HG02938 (cell line): ENCODE measurements around the gene GLIPR1L2.

ENCODE experiments used
- ATAC-seq: cut with Tn5 transposase; IDR thresholded peaks from one replicate; pipeline ENCODE4 v1.9.1; 2021; ENCODE audit warnings: mild to moderate bottlenecking, moderate library complexity; ENCODE audit not compliant: unreplicated experiment

The GLIPR1L2 gene

DNA sequence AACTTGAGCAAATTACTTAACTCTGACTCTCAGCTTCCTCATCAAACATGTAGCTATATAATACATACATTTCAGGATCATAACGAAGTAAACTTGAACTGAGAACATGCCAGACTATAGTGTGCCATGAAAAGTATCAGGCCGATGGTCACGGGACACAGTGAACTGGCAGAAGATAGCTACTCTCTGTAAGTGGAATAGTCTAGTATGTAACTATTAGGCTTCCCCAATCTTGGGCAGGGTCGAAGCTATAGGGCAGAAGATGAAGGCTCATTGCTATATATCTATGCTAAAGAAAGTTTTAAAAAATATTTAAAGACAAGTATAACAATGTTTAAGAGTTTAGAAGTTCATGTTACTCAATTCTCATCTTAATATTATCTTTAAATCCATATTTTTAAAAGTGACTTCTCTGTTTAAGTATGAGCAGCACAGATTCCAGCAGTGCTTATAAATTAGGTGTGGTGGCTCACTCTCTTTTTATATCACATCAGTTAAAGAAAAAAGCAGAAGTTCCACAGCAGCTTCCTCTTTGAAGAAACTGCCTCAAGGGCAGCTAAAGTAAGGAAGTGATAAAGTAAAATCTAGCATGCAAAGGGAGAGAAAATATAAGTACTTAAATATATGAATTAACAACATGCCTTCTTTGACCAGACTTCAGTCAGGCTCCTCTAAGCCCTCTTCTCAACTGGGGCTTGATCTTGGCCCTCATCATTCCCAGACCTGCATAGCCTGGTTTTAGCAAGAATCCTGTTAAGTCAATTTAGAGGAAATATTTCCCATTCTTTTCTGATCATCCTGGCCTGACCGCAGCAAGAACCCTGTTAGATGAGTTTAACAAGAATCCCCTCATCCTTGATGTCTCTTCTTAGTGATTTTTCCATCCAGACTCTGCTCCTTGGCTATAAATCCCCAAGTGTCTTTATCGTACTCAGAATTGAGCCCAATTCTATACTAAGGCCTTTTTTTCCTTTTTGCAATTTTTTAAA is 81.3 kb downstream of the GLIPR1L2 start:
- peak; percentile 38 for ATAC-seq

DNA sequence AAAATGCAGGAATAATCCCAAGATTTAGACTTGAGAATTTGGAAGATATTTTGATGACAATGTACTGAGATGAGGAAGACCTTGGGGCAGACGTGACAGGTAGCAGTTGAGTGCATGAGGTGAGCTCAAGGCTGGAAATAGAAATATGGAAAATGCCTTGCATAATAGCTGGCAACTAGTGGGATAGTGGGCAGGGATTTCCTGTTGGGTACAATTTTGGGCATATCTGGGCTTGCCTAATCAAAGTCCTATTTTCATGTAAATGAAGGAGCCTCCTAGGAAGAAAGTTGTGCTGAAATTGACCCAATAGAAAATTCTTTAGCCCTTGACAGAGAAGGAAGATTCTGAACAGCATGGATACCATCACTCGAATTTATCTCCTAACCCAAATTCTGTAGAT is 83.2 kb downstream of the GLIPR1L2 start:
- ATAC-seq, result no peak

DNA sequence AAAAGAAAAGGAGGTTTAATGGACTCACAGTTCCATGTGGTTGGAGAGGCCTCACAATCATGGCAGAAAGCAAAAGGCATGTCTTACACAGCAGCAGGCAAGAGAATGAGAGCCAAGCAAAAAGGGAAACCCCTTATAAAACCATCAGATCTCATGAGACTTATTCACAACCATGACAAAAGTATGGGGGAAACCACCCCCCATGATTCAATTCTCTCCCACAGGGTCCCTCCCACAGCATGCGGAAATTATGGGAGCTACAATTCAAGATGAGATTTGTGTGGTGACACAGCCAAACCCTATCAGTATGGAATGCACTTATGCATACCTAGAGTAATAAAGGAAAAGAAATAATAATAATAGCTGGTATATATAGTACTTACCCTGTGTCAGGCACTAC is 85.2 kb downstream of the GLIPR1L2 start:
- ATAC-seq, result no peak

DNA sequence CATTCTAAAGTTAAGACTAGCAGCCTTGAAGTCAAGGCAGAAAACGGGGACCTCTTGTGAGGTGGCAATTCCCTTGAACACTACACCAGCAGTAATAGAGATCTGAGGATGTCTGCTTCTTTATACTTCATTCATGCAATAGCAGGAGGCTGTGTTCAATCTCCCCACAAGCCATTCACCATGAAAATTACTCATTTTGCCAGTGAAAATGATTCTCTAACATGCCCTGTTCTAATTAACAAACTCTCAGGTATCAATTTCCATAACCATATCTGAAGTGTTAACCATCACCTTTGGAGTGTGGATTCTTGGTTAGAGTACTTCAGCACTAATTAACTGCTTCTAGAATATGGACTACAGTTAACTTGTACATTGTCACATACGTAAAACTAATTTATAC is 86.2 kb downstream of the GLIPR1L2 start:
- ATAC-seq, result no peak

DNA sequence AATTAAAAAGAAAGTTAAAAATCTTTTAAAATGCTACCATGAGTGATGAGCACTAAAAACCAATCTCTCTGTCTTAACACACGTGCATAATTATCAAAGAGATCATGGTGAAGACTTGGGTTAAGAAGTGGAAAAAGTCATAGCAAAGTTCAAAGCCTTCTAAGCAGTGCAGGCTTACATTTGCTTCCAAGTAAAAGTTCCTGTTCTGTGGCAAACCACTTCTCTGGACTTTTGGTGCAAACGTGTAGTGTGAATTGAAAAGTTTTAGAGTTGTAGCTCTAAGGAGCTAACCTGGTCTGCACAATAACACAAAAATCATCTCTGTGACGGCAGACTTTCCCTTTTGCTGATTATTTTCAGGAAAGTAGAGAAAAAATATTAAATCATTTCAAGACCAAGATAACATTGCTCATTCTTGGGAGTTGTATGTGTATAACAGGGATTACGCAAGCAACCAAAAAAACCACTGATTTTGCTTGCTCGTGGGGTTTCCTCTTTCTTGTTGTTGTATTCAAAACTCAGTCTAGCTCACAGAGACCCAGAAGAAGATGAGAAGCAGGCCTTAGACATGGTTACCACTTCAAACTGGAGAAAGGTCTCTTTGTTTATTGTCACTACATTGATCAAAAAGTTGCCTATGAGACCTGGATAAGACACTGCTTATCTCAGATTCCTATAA is 87.4 kb downstream of the GLIPR1L2 start:
- ATAC-seq, result no peak

DNA sequence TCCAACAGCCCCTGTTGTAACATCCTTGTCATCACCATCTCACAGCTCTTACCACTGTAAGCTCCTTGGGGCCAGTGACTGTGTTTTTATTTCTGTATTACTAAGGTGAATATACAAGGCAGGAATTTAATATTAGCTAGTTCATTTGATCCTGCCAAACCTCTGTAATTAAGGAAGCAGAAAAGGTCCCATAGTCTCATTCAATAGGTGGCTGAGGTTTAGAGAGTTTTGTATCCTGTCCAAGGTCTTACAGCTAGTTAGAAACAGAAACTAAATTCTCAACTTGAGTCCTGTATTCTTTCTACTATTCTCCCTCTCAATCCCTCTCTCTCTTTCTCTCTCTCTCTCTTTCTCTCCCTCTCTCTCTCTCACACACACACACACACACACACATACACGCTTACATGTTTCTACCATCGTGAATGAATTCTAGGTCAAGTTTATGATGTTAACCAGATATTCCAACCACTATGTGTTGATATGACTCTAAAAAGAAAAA is 89.1 kb downstream of the GLIPR1L2 start:
- peak; percentile 29 for ATAC-seq

DNA sequence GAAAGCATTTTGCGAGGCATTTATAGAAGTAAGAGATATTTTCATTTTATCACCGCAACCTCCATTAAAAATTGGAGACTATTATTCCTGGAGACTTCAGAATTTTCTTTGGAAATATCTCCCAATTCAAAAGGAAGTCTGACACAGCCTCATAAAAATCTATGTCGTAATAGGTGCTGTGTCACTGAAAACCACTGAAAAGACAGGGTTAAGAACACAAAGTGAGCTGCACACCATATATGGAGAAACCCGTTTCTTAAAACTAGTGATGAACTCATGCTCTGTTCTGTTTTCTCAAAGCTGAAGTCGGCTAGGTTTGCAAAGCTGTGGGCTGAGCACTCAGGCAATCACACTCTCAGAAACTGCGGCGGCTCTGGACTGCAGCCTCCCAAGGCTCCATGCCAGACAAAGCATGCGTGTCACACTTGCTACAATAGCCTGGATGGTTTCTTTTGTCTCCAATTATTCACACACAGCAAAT is 89.6 kb downstream of the GLIPR1L2 start, which contains the start of gene GLIPR1:
Gene GLIPR1 (plus strand): TSS at position 287 of the 481 bp plus-strand sequence. CDS start 126 bp downstream, at position 413.
- ATAC-seq, result peak; percentile 87

DNA sequence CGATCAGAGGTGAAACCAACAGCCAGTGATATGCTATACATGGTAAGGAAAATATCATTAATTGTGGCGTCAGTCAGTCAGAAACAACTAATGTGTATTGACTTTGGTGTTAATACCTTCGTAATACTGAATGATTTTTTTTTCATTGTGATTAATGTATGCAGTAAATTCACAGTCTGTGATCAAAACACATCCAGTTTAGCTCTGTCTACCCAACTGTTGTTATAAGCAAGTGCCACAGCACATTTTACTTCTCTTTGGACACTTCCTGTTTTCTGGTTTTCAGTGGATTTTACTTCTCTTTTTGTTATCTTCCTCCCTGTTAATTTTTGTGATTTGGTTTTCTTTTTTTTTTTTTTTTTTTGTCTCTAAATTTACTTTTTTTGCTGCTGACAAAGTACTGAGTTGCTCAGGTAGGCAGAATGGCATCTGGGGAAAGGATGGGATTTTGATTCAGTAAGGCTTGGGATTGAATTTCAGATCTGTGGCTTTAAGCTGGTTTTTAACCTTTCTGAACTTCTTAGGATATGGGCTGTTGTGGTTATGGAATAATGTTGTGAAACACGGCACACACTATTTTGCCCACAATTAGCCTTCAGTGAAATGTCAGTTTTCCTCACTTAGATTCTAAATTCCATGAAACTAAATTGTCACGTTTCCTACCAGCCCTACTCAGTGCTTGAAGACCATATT is 90.3 kb downstream of the GLIPR1L2 start:
- ATAC-seq, result peak; percentile 10

DNA sequence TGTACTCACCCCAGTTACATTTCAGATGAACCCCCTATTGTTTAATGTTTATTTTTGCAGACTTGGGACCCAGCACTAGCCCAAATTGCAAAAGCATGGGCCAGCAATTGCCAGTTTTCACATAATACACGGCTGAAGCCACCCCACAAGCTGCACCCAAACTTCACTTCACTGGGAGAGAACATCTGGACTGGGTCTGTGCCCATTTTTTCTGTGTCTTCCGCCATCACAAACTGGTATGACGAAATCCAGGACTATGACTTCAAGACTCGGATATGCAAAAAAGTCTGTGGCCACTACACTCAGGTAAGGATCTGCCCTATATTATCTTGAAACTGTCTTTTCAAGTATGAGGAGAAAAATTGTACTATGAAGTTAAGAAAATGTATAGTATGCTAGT is 90.9 kb downstream of the GLIPR1L2 start:
- no peak for ATAC-seq
